ENCODE results near the gene COL5A2. TPM values are rescaled to one million over a fixed set of nuclear protein-coding genes. Genes with fewer than 3 reads are reported as not detected.

The COL5A2 gene
- total RNA-seq, 1 donor from 2014 or later, result 459 TPM

DNA sequence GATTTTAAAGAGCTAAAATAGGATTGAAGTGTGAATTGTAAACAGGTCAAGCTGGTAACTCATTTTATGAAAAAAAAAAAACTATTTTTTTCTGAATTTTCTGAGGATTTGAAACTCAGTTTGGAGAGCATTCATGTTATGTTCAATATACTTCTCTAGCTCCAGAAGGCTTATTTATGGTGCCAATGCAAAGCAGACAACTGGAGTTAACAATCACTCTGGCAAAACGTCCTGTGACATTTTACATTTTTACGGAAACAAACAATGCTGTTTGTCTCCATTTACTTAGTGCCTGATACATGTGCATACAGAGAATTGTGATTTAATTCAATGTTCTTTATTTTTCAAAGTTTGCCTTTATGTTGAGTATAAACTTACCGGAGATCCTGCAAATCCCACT is 96.0 kb downstream of the COL5A2 start:
- peaks cover 47% of the 10 kb centered on the region for H3K4me1 Mint-ChIP-seq
- no peaks in the 10 kb centered on the region for H3K9me3 Mint-ChIP-seq
- peak overlapping the region; percentile 85 for H3K27ac Mint-ChIP-seq
- H3K36me3 Mint-ChIP-seq, result peaks cover 29% of the 10 kb centered on the region
- no peak overlapping the region for H3K4me3 Mint-ChIP-seq
- no peak for DNase-seq (ENCODE audit: low spot score in 2 of 2, unreplicated experiment in 2 of 2)
- no peaks in the 10 kb centered on the region for H3K27me3 Mint-ChIP-seq (ENCODE audit: low read depth)
- TF ChIP-seq, protein P1, sequence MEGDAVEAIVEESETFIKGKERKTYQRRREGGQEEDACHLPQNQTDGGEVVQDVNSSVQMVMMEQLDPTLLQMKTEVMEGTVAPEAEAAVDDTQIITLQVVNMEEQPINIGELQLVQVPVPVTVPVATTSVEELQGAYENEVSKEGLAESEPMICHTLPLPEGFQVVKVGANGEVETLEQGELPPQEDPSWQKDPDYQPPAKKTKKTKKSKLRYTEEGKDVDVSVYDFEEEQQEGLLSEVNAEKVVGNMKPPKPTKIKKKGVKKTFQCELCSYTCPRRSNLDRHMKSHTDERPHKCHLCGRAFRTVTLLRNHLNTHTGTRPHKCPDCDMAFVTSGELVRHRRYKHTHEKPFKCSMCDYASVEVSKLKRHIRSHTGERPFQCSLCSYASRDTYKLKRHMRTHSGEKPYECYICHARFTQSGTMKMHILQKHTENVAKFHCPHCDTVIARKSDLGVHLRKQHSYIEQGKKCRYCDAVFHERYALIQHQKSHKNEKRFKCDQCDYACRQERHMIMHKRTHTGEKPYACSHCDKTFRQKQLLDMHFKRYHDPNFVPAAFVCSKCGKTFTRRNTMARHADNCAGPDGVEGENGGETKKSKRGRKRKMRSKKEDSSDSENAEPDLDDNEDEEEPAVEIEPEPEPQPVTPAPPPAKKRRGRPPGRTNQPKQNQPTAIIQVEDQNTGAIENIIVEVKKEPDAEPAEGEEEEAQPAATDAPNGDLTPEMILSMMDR (IDR thresholded peaks at IDR 0.05; ENCODE audit: unreplicated experiment), result no peak

GRCh38 chr2:189083106-189083505 is 96.5 kb downstream of the COL5A2 start:
- H3K4me3 Mint-ChIP-seq, result no peak overlapping the region
- peaks cover 34% of the 10 kb centered on the region for H3K36me3 Mint-ChIP-seq
- H3K9me3 Mint-ChIP-seq, result no peaks in the 10 kb centered on the region
- TF ChIP-seq, protein P1 (IDR thresholded peaks at IDR 0.05; ENCODE audit: unreplicated experiment), result no peak
- peaks cover 44% of the 10 kb centered on the region for H3K4me1 Mint-ChIP-seq
- H3K27me3 Mint-ChIP-seq (ENCODE audit: low read depth), result no peaks in the 10 kb centered on the region
- peak overlapping the region; percentile 93 for H3K27ac Mint-ChIP-seq
- no peak for DNase-seq (ENCODE audit: low spot score in 2 of 2, unreplicated experiment in 2 of 2)

DNA sequence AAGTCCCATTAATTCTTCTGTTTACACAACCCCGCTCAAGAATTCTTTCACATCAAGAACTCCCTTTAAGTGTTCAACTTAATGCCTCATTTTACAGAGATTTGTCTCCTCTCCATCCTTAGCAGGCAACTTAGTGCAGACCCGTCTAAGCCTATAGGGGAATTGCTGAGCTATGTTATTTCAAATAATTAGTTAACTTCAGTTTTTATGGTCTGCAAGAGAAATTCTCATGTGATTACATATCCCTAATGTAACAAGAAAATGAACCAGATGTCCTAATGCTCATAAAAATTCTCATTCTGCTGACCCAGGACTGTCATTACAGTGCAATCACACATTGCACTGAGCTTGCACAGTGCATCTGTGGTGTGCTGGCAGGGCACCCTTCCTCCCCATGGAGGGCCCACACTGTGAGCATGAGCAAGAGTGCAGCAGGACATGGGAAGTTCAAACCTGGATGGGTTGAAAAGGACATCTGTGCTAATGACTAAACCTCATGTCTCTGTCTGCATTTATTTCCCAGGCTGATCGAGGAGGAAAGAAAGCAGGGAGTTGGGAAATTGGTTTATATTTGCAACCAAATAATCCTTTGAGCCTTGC is 97.1 kb downstream of the COL5A2 start:
- Mint-ChIP-seq H3K27ac (peak overlapping the region; percentile 93), H3K9me3 (no peaks in the 10 kb centered on the region), H3K27me3 (ENCODE audit: low read depth) (no peaks in the 10 kb centered on the region), H3K4me1 (peaks cover 41% of the 10 kb centered on the region), H3K4me3 (no peak overlapping the region), H3K36me3 (peaks cover 36% of the 10 kb centered on the region)
- peak in 1 of 2 experiments; percentile 40 for DNase-seq (ENCODE audit: low spot score in 2 of 2, unreplicated experiment in 2 of 2)
- TF ChIP-seq, protein P1 (IDR thresholded peaks at IDR 0.05; ENCODE audit: unreplicated experiment), result no peak

DNA sequence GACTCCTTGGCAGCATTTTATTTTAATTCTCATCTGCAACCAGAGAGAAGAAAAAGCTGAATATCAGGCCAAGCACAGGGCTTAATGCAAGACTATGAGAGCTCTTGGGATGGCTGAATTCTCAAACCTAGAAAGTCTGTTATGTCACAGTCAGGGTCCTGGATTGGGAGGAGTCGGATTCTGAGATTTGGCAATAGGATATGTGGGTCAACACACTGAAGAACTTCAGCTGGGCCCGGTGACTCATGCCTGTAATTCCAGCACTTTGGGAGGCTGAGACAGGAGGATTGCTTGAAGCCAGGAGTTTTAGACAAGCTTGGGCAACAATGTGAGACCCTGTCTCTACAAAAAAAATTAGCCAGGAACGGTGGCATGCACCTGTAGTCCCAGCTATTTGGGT is 103.0 kb downstream of the COL5A2 start:
- H3K4me3 Mint-ChIP-seq, result no peak overlapping the region
- no peaks in the 10 kb centered on the region for H3K9me3 Mint-ChIP-seq
- no peaks in the 10 kb centered on the region for H3K27me3 Mint-ChIP-seq (ENCODE audit: low read depth)
- H3K27ac Mint-ChIP-seq, result no peak overlapping the region
- TF ChIP-seq, protein P1 (IDR thresholded peaks at IDR 0.05; ENCODE audit: unreplicated experiment), result no peak
- H3K36me3 Mint-ChIP-seq, result peaks cover 44% of the 10 kb centered on the region
- DNase-seq (ENCODE audit: low spot score in 2 of 2, unreplicated experiment in 2 of 2), result no peak
- peaks cover 10% of the 10 kb centered on the region for H3K4me1 Mint-ChIP-seq

GRCh38 chr2:189076120-189076519 is 103.4 kb downstream of the COL5A2 start:
- Mint-ChIP-seq H3K9me3 (no peaks in the 10 kb centered on the region), H3K27ac (peak overlapping the region; percentile 69), H3K27me3 (ENCODE audit: low read depth) (no peaks in the 10 kb centered on the region), H3K4me3 (no peak overlapping the region), H3K36me3 (peaks cover 49% of the 10 kb centered on the region), H3K4me1 (peaks cover 7% of the 10 kb centered on the region)
- DNase-seq (ENCODE audit: low spot score in 2 of 2, unreplicated experiment in 2 of 2), result no peak
- TF ChIP-seq, protein P1 (IDR thresholded peaks at IDR 0.05; ENCODE audit: unreplicated experiment), result no peak

All from mesothelial cell of epicardium (in vitro differentiated cells).